Karpas-422 (cell line): Measurements from ENCODE around the gene ZFP36L1. TPM values are rescaled to one million over a fixed set of nuclear protein-coding genes. Genes with fewer than 3 reads are reported as not detected.

Experiments used
- DNase-seq: peaks from one replicate; pipeline ENCODE4 v3.0.0-alpha.2; 2015
- H2AFZ ChIP-seq: fragments of 200-600 bp; sonication (generic); 2 replicates; pipeline ENCODE4 v1.6.1; 2014; ENCODE audit warnings: antibody characterized with exemption, low read length, mixed read lengths
- H3K27ac ChIP-seq: fragments of 200-600 bp; sonication (generic); 2 replicates; pipeline ENCODE4 v1.5.1; 2014; ENCODE audit warnings: mild to moderate bottlenecking, low read length, moderate library complexity
- H3K27me3 ChIP-seq: fragments of 200-600 bp; sonication (generic); 2 replicates; pipeline ENCODE4 v1.6.1; 2014; ENCODE audit warnings: low read length, mixed read lengths
- H3K36me3 ChIP-seq: fragments of 200-600 bp; sonication (generic); 2 replicates; pipeline ENCODE4 v1.6.1; 2014; ENCODE audit warnings: low read length, mixed read lengths; ENCODE audit not compliant: insufficient read depth
- H3K4me1 ChIP-seq: fragments of 200-600 bp; sonication (generic); 2 replicates; pipeline ENCODE4 v1.6.1; 2014; ENCODE audit warnings: mild to moderate bottlenecking, low read length, mixed read lengths
- H3K4me2 ChIP-seq: fragments of 200-600 bp; sonication (generic); 2 replicates; pipeline ENCODE4 v1.6.1; 2014; ENCODE audit warnings: low read length, low read depth, mild to moderate bottlenecking; ENCODE audit not compliant: poor library complexity, severe bottlenecking
- H3K4me3 ChIP-seq: fragments of 200-600 bp; sonication (generic); 2 replicates; pipeline ENCODE4 v1.5.1; 2014; ENCODE audit warnings: mild to moderate bottlenecking, antibody characterized with exemption, low read length, mixed read lengths
- H3K79me2 ChIP-seq: fragments of 200-600 bp; sonication (generic); 2 replicates; pipeline ENCODE4 v1.6.1; 2014; ENCODE audit warnings: mild to moderate bottlenecking, low read length, mixed read lengths
- H3K9ac ChIP-seq: fragments of 200-600 bp; sonication (generic); 2 replicates; pipeline ENCODE4 v1.6.0; 2014; ENCODE audit warnings: low read length
- H3K9me2 ChIP-seq: fragments of 200-600 bp; sonication (generic), shearing (Covaris generic); replicated peaks from 2 replicates; pipeline ENCODE4 v1.6.0; 2014; ENCODE audit warnings: mild to moderate bottlenecking, low read length, moderate library complexity; ENCODE audit not compliant: insufficient read depth
- H3K9me3 ChIP-seq: fragments of 300-700, 200-600 bp; sonication (generic); 2 replicates; pipeline ENCODE4 v1.6.1; 2014; ENCODE audit warnings: low read length, mixed read lengths
- H4K20me1 ChIP-seq: fragments of 200-600 bp; sonication (generic); 2 replicates; pipeline ENCODE4 v1.6.1; 2014; ENCODE audit warnings: mild to moderate bottlenecking, antibody characterized with exemption, low read length, low read depth; ENCODE audit not compliant: insufficient read depth
- total RNA-seq: library from RNA; depleted of rRNA; stranded (reverse); fragments of >200 nt; shearing (Covaris generic); gene quantifications from 2 replicates; pipeline ENCODE4 v1.2.3, GENCODE V29; 2014; ENCODE audit warnings: low replicate concordance; rRNA removed

Gene ZFP36L1
- total RNA-seq = 76.8 and 118 TPM in 2 replicates

- H2AFZ ChIP-seq = peak within 1 kb of the TSS; percentile 80
Observed at GRCh38 chr14:68792979-68793733, at the start of gene ZFP36L1. TSS of gene ZFP36L1 (minus strand) at chr14:68793067. CDS start at chr14:68792938, 129 bp downstream.

DNA sequence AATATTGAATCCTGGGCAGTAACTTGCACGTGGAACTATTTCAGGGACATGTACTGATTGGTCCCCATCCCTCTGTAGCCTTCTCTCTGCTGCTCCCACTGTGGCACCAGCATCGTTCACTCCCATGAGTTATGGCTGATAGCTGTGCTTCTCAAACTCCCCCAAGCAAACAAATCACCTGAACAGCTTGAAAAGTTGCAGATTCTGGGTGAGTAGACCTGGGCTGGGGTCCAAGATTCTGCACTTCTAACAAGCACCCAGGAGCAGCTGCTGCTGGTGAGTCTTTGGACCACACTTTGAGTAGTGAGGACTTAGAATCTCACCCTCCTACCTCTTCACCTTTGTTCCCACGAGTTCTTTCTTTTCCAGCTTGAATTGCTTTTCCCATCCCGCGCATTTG, 49.4 kb upstream of the ZFP36L1 start:
- no peaks in the 10 kb centered on the region for H4K20me1 ChIP-seq
- no peak overlapping the region for H3K4me3 ChIP-seq
- no peak for DNase-seq
- H3K79me2 ChIP-seq = no peaks in the 10 kb centered on the region
- H3K9ac ChIP-seq = no peak overlapping the region
- no peak overlapping the region for H3K4me2 ChIP-seq
- H2AFZ ChIP-seq = no peak overlapping the region
- H3K4me1 ChIP-seq = no peaks in the 10 kb centered on the region
- no peaks in the 10 kb centered on the region for H3K9me2 ChIP-seq
- H3K36me3 ChIP-seq = no peaks in the 10 kb centered on the region
- no peak overlapping the region for H3K27ac ChIP-seq
- H3K27me3 ChIP-seq = 0 out of 2 replicates have a peak, but pooled peaks cover 2% of the 10 kb centered on the region
- H3K9me3 ChIP-seq = no peaks in the 10 kb centered on the region

More at GRCh38 chr14:68792979-68793733, at the start of gene ZFP36L1:
- Histone ChIP-seq H3K79me2 (peaks cover 36% of the 10 kb centered on the region), H3K4me3 (peak within 1 kb of the TSS; percentile 86), H3K27ac (peak within 1 kb of the TSS; percentile 95), H3K9me3 (no peaks in the 10 kb centered on the region), H4K20me1 (peaks cover 37% of the 10 kb centered on the region), H3K9ac (peak within 1 kb of the TSS; percentile 89), H3K36me3 (peaks cover 21% of the 10 kb centered on the region), H3K9me2 (no peaks in the 10 kb centered on the region), H3K4me1 (peaks cover 71% of the 10 kb centered on the region), H3K27me3 (no peaks in the 10 kb centered on the region), H3K4me2 (peak within 1 kb of the TSS; percentile 98)
- peak; percentile 98 for DNase-seq

DNA sequence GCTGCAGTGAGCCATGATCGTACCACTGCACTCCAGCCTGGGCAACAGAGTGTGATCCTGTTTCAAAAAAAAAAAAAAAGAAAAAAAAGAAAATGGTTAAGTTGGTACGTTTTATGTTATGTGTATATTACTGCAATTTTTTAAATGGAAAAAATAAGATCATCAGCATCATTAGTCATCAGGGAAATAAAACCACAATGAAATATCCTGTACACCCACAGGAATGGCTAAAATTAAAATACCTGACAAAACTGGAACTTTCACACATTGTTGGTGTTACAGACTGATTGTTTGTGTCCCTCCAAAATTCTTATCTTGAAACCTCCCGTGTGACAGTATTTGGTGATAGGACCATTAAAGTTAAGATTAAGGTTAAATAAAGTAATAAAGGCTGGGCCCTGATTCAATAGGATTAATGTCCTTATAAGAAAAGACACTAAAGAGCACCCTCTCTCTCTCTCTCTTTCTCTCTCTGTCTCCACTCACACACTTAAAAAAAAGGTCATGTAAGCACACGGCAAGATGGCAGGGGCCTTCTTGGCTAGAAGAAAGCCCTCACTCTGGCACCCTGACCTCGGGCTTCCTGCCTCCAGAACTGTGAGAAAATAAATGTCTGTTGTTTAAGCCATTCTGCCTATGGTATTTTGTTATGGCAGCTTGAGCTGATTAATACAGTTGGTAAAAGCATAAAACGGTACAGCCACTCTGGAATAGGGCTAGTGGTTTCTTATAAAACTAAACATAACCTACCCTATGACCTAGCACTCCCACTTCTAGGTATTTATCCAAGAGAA, 48.3 kb upstream of the ZFP36L1 start:
- Histone ChIP-seq H3K27me3 (0 out of 2 replicates have a peak, but pooled peaks cover 4% of the 10 kb centered on the region), H3K4me3 (no peak overlapping the region), H3K36me3 (no peaks in the 10 kb centered on the region), H2AFZ (no peak overlapping the region), H4K20me1 (no peaks in the 10 kb centered on the region), H3K9me2 (no peaks in the 10 kb centered on the region), H3K4me1 (no peaks in the 10 kb centered on the region), H3K4me2 (no peak overlapping the region), H3K9me3 (peaks cover 4% of the 10 kb centered on the region; the same call in 1 of the 2 replicates), H3K27ac (no peak overlapping the region), H3K9ac (no peak overlapping the region), H3K79me2 (no peaks in the 10 kb centered on the region)
- DNase-seq = no peak

DNA sequence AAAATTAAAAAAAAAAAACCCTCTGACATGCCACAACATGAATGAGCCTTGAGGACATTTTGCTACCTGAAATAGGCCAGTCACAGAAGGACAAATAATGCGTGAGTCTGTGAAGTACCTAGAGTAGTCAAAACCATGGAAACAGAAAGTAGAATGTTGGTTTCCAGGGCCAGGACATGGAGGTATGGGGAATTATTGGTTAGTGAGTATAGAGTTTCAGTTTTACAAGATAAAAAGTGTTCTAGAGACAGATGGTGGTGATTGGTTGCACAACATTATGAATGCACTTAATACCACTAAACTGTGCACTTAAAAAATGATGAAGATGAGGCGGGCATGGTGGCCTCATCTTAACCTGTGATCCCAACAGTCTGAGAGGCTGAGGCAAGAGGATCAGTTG, 47.6 kb upstream of the ZFP36L1 start:
- Histone ChIP-seq H2AFZ (no peak overlapping the region), H3K27me3 (0 out of 2 replicates have a peak, but pooled peaks cover 4% of the 10 kb centered on the region), H3K9ac (no peak overlapping the region), H3K4me2 (no peak overlapping the region), H3K79me2 (no peaks in the 10 kb centered on the region), H3K4me3 (no peak overlapping the region), H3K4me1 (no peaks in the 10 kb centered on the region), H3K9me2 (no peaks in the 10 kb centered on the region), H3K9me3 (peaks cover 7% of the 10 kb centered on the region), H3K27ac (no peak overlapping the region), H4K20me1 (no peaks in the 10 kb centered on the region), H3K36me3 (no peaks in the 10 kb centered on the region)
- DNase-seq = no peak

GRCh38 chr14:68836082-68836481, 43.2 kb upstream of the ZFP36L1 start:
- 0 out of 2 replicates have a peak, but pooled peaks cover 4% of the 10 kb centered on the region for H3K27me3 ChIP-seq
- no peaks in the 10 kb centered on the region for H3K4me1 ChIP-seq
- H3K4me3 ChIP-seq = no peak overlapping the region
- H4K20me1 ChIP-seq = no peaks in the 10 kb centered on the region
- H3K9ac ChIP-seq = no peak overlapping the region
- no peak overlapping the region for H2AFZ ChIP-seq
- no peaks in the 10 kb centered on the region for H3K9me2 ChIP-seq
- peaks cover 7% of the 10 kb centered on the region for H3K9me3 ChIP-seq
- no peaks in the 10 kb centered on the region for H3K79me2 ChIP-seq
- no peak overlapping the region for H3K4me2 ChIP-seq
- no peak for DNase-seq
- no peak overlapping the region for H3K27ac ChIP-seq
- no peaks in the 10 kb centered on the region for H3K36me3 ChIP-seq

DNA sequence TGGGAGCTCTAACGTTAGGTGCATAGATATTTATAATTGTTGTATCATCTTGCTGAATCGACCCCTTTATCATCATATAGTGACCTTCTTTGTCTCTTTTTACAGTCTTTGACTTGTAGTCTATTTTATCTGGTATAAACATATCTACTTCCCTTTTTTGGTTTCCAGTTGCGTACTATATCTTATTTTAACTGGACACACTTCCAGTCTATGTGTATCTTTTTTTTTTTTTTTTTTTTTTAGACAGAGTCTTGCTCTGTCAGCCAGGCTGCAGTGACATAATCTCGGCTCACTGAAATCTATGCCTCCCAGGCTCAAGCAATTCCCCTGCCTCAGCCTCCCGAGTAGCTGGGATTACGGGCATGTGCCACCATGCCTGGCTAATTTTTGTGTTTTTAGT, 41.9 kb upstream of the ZFP36L1 start:
- no peak overlapping the region for H3K9ac ChIP-seq
- no peak overlapping the region for H3K27ac ChIP-seq
- no peak overlapping the region for H2AFZ ChIP-seq
- no peaks in the 10 kb centered on the region for H4K20me1 ChIP-seq
- H3K9me2 ChIP-seq = no peaks in the 10 kb centered on the region
- H3K4me3 ChIP-seq = no peak overlapping the region
- H3K4me1 ChIP-seq = no peaks in the 10 kb centered on the region
- H3K4me2 ChIP-seq = no peak overlapping the region
- 0 out of 2 replicates have a peak, but pooled peaks cover 4% of the 10 kb centered on the region for H3K27me3 ChIP-seq
- no peaks in the 10 kb centered on the region for H3K79me2 ChIP-seq
- H3K36me3 ChIP-seq = no peaks in the 10 kb centered on the region
- DNase-seq = no peak
- peaks cover 7% of the 10 kb centered on the region for H3K9me3 ChIP-seq

GRCh38 chr14:68828698-68829097, 35.8 kb upstream of the ZFP36L1 start:
- Histone ChIP-seq H3K4me2 (no peak overlapping the region), H3K27ac (no peak overlapping the region), H3K79me2 (no peaks in the 10 kb centered on the region), H4K20me1 (no peaks in the 10 kb centered on the region), H3K9me3 (no peaks in the 10 kb centered on the region), H3K27me3 (no peaks in the 10 kb centered on the region), H2AFZ (no peak overlapping the region), H3K4me3 (no peak overlapping the region), H3K9me2 (no peaks in the 10 kb centered on the region), H3K4me1 (peaks cover 7% of the 10 kb centered on the region), H3K9ac (no peak overlapping the region), H3K36me3 (no peaks in the 10 kb centered on the region)
- DNase-seq = no peak

DNA sequence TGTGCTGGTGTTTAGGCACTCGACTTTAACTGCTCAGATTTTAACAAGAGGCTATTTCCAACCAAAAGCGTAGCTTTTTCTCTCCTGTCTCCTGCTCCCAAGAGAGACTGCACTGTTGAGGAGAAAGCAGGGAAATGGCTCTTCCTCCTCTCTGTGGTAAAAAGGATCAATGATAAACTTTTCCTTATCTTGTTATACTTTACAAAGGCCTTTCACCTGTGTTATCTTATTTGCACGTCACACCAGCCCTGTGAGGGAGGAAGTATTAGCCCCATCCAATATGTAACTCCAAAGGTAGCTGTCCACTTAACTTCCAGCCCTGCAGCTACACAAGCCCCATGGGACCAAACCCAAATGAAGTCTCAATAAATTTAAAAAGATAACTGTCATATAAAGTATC, 32.9 kb upstream of the ZFP36L1 start:
- Histone ChIP-seq H3K9ac (no peak overlapping the region), H3K4me2 (no peak overlapping the region), H4K20me1 (no peaks in the 10 kb centered on the region), H3K4me3 (no peak overlapping the region), H3K4me1 (peaks cover 31% of the 10 kb centered on the region), H3K36me3 (no peaks in the 10 kb centered on the region), H3K27me3 (no peaks in the 10 kb centered on the region), H3K79me2 (no peaks in the 10 kb centered on the region), H3K9me3 (no peaks in the 10 kb centered on the region), H3K9me2 (no peaks in the 10 kb centered on the region), H3K27ac (no peak overlapping the region), H2AFZ (no peak overlapping the region)
- no peak for DNase-seq
